HL-60 (cell line): ENCODE results near the gene PGC.

ENCODE experiments used
- GABPA ChIP-seq: IDR thresholded peaks from 2 replicates; pipeline ENCODE4 v1.6.1; 2012; ENCODE audit warnings: low read depth
- POLR2AphosphoS5 ChIP-seq: IDR thresholded peaks from 2 replicates; pipeline ENCODE4 v1.6.1; 2012; ENCODE audit warnings: low read depth
- SPI1 ChIP-seq: IDR thresholded peaks from 2 replicates; pipeline ENCODE4 v1.6.1; 2012; ENCODE audit warnings: low read depth, mild to moderate bottlenecking, borderline replicate concordance
- TF ChIP-seq, protein P1 (sequence below): IDR thresholded peaks from one replicate; pipeline ENCODE4 v1.5.1; 2011; ENCODE audit warnings: low read length, control low read depth, inconsistent platforms; ENCODE audit not compliant: insufficient read depth
- TF ChIP-seq, protein P2 (sequence below): IDR thresholded peaks from 2 replicates; pipeline ENCODE4 v1.6.1; 2012; ENCODE audit warnings: low read depth; ENCODE audit not compliant: insufficient replicate concordance

DNA sequence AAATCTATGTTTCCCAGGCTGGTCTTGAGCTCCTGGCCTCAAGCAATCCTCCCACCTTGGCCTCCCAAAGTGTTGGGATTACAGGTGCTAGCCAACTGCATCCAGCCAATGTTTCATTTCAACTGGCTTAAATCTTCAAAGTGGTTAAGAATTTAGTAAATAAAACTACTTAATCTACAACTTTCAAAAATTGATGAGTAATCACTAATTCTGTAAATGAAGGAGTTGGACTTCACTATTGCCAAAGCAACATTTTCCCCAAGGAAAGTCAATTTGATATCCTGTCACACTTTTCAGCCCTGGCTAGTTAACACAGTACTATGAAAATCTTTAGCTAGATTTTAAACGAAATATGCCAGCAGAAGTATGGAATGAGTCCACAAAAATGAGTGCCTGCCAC is 44.1 kb upstream of the PGC start:
- TF ChIP-seq, protein P1, sequence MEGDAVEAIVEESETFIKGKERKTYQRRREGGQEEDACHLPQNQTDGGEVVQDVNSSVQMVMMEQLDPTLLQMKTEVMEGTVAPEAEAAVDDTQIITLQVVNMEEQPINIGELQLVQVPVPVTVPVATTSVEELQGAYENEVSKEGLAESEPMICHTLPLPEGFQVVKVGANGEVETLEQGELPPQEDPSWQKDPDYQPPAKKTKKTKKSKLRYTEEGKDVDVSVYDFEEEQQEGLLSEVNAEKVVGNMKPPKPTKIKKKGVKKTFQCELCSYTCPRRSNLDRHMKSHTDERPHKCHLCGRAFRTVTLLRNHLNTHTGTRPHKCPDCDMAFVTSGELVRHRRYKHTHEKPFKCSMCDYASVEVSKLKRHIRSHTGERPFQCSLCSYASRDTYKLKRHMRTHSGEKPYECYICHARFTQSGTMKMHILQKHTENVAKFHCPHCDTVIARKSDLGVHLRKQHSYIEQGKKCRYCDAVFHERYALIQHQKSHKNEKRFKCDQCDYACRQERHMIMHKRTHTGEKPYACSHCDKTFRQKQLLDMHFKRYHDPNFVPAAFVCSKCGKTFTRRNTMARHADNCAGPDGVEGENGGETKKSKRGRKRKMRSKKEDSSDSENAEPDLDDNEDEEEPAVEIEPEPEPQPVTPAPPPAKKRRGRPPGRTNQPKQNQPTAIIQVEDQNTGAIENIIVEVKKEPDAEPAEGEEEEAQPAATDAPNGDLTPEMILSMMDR = no peak
- TF ChIP-seq POLR2AphosphoS5 (no peak), SPI1 (no peak), GABPA (no peak)
- TF ChIP-seq, protein P2, sequence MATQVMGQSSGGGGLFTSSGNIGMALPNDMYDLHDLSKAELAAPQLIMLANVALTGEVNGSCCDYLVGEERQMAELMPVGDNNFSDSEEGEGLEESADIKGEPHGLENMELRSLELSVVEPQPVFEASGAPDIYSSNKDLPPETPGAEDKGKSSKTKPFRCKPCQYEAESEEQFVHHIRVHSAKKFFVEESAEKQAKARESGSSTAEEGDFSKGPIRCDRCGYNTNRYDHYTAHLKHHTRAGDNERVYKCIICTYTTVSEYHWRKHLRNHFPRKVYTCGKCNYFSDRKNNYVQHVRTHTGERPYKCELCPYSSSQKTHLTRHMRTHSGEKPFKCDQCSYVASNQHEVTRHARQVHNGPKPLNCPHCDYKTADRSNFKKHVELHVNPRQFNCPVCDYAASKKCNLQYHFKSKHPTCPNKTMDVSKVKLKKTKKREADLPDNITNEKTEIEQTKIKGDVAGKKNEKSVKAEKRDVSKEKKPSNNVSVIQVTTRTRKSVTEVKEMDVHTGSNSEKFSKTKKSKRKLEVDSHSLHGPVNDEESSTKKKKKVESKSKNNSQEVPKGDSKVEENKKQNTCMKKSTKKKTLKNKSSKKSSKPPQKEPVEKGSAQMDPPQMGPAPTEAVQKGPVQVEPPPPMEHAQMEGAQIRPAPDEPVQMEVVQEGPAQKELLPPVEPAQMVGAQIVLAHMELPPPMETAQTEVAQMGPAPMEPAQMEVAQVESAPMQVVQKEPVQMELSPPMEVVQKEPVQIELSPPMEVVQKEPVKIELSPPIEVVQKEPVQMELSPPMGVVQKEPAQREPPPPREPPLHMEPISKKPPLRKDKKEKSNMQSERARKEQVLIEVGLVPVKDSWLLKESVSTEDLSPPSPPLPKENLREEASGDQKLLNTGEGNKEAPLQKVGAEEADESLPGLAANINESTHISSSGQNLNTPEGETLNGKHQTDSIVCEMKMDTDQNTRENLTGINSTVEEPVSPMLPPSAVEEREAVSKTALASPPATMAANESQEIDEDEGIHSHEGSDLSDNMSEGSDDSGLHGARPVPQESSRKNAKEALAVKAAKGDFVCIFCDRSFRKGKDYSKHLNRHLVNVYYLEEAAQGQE = no peak
